ENCODE measurements around the gene UGT1A5. TPM values are rescaled to one million over a fixed set of nuclear protein-coding genes. Genes with fewer than 3 reads are reported as not detected.

UGT1A5 gene
- total RNA-seq, 2 donors from 2014 or later: not detected

GRCh38 chr2:233689031-233689430, 23.7 kb upstream of the UGT1A5 start:
- Mint-ChIP-seq H3K4me1 (peaks cover 18% of the 10 kb centered on the region), H3K9me3 (no peaks in the 10 kb centered on the region), H3K27me3 (ENCODE audit: insufficient read depth) (no peaks in the 10 kb centered on the region), H3K4me3 (no peak overlapping the region), H3K36me3 (ENCODE audit: low read depth) (no peaks in the 10 kb centered on the region), H3K27ac (no peak overlapping the region)
- Histone ChIP-seq H3K9me3 (ENCODE audit: control insufficient read depth, low read length) (no peaks in the 10 kb centered on the region), H3K4me3 (ENCODE audit: low read length) (no peak overlapping the region), H3K9ac (ENCODE audit: extremely low read depth, low read length, poor library complexity, severe bottlenecking) (no peak overlapping the region), H3K36me3 (ENCODE audit: control insufficient read depth, insufficient read depth, low read length) (no peaks in the 10 kb centered on the region), H3K27ac (ENCODE audit: low read depth, low read length) (no peak overlapping the region), H3K4me1 (ENCODE audit: control insufficient read depth, insufficient read depth, low read length) (no peaks in the 10 kb centered on the region), H3K27me3 (ENCODE audit: control insufficient read depth, insufficient read depth, low read length, poor library complexity, severe bottlenecking) (no peaks in the 10 kb centered on the region)
- no peak for TF ChIP-seq CTCF (conservative IDR thresholded peaks at IDR 0.05)
- no peak for DNase-seq

GRCh38 chr2:233689501-233689900, 23.2 kb upstream of the UGT1A5 start:
- Histone ChIP-seq H3K36me3 (ENCODE audit: control insufficient read depth, insufficient read depth, low read length) (no peaks in the 10 kb centered on the region), H3K9me3 (ENCODE audit: control insufficient read depth, low read length) (no peaks in the 10 kb centered on the region), H3K27ac (ENCODE audit: low read depth, low read length) (no peak overlapping the region), H3K4me3 (ENCODE audit: low read length) (no peak overlapping the region), H3K9ac (ENCODE audit: extremely low read depth, low read length, poor library complexity, severe bottlenecking) (no peak overlapping the region), H3K4me1 (ENCODE audit: control insufficient read depth, insufficient read depth, low read length) (no peaks in the 10 kb centered on the region), H3K27me3 (ENCODE audit: control insufficient read depth, insufficient read depth, low read length, poor library complexity, severe bottlenecking) (no peaks in the 10 kb centered on the region)
- Mint-ChIP-seq H3K36me3 (ENCODE audit: low read depth) (no peaks in the 10 kb centered on the region), H3K4me1 (peaks cover 18% of the 10 kb centered on the region), H3K27ac (no peak overlapping the region), H3K9me3 (no peaks in the 10 kb centered on the region), H3K27me3 (ENCODE audit: insufficient read depth) (no peaks in the 10 kb centered on the region), H3K4me3 (no peak overlapping the region)
- no peak for DNase-seq
- 75 to 86% methylated on average over 2 to 3 of the region's 3 CpGs for WGBS, 2 experiments (ENCODE audit: insufficient coverage in 1 of 2, insufficient read length in 1 of 2)
- no peak for TF ChIP-seq CTCF (conservative IDR thresholded peaks at IDR 0.05)

DNA sequence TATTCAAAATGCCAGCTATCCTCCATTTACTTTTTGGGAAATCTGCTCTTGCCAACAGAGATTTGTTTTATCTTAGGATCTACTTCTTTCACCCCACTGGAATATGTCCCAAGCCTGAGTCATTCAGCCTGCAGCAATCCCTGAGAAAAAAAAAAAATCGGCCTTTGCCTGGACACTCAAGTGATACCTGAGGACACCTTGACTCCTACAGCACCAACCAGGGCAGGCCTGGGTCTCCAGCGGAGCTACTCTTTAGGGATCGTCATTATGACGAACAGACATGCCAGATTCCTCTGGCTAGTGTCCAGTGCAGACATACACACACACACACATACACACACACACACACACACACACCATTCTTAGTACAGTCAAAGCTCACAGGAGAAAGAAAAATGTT, 22.3 kb upstream of the UGT1A5 start:
- H3K9me3 Mint-ChIP-seq: no peaks in the 10 kb centered on the region
- Histone ChIP-seq H3K27me3 (ENCODE audit: control insufficient read depth, insufficient read depth, low read length, poor library complexity, severe bottlenecking) (no peaks in the 10 kb centered on the region), H3K27ac (ENCODE audit: low read depth, low read length) (no peak overlapping the region), H3K9ac (ENCODE audit: extremely low read depth, low read length, poor library complexity, severe bottlenecking) (no peak overlapping the region), H3K9me3 (ENCODE audit: control insufficient read depth, low read length) (no peaks in the 10 kb centered on the region), H3K36me3 (ENCODE audit: control insufficient read depth, insufficient read depth, low read length) (no peaks in the 10 kb centered on the region), H3K4me1 (ENCODE audit: control insufficient read depth, insufficient read depth, low read length) (no peaks in the 10 kb centered on the region), H3K4me3 (ENCODE audit: low read length) (no peak overlapping the region)
- no peak for DNase-seq
- H3K4me1 Mint-ChIP-seq: peaks cover 18% of the 10 kb centered on the region
- WGBS, 2 experiments (ENCODE audit: insufficient coverage in 1 of 2, insufficient read length in 1 of 2): 80 to 94% methylated on average over 1 to 4 of the region's 4 CpGs
- no peak overlapping the region for H3K4me3 Mint-ChIP-seq
- H3K27me3 Mint-ChIP-seq (ENCODE audit: insufficient read depth): no peaks in the 10 kb centered on the region
- H3K36me3 Mint-ChIP-seq (ENCODE audit: low read depth): no peaks in the 10 kb centered on the region
- H3K27ac Mint-ChIP-seq: no peak overlapping the region
- no peak for TF ChIP-seq CTCF (conservative IDR thresholded peaks at IDR 0.05)

Measured in endodermal cell (in vitro differentiated cells).